Epithelial cell of prostate (primary cell): ENCODE data around the gene IL17RC.
A peak's percentile ranks its signal among the peaks of the same experiment; 100 is the strongest.

Experiments used
- DNase-seq: peaks from one replicate; pipeline ENCODE4 v3.0.0-alpha.2; 2011; ENCODE audit warnings: low read depth, low spot score
- H3K27ac ChIP-seq: fragments of 450-650 bp; 2 replicates; pipeline ENCODE4 v1.5.1; 2017; ENCODE audit warnings: mild to moderate bottlenecking

The IL17RC gene

GRCh38 chr3:9942934-9943690 lies 26.2 kb downstream of the IL17RC start:
- no peak overlapping the region for H3K27ac ChIP-seq
- no peak for DNase-seq

GRCh38 chr3:9944271-9944670 lies 27.4 kb downstream of the IL17RC start:
- no peak for DNase-seq
- H3K27ac ChIP-seq, result no peak overlapping the region

- no peak for DNase-seq
- no peak overlapping the region for H3K27ac ChIP-seq
Observed at GRCh38 chr3:9945358-9945757, 28.5 kb downstream of the IL17RC start.

- no peak overlapping the region for H3K27ac ChIP-seq
- peak; percentile 26 for DNase-seq
Observed at GRCh38 chr3:9946112-9947024, 29.5 kb downstream of the IL17RC start.

- no peak overlapping the region for H3K27ac ChIP-seq
- no peak for DNase-seq
Observed at GRCh38 chr3:9947025-9947995, 30.4 kb downstream of the IL17RC start.

GRCh38 chr3:9948586-9948985 lies 31.7 kb downstream of the IL17RC start:
- no peak overlapping the region for H3K27ac ChIP-seq
- no peak for DNase-seq

GRCh38 chr3:9949115-9949514 lies 32.2 kb downstream of the IL17RC start:
- DNase-seq, result no peak

GRCh38 chr3:9949626-9950025 lies 32.7 kb downstream of the IL17RC start:
- no peak for DNase-seq

More at GRCh38 chr3:9949115-9949514, 32.2 kb downstream of the IL17RC start:
- H3K27ac ChIP-seq, result no peak overlapping the region

GRCh38 chr3:9951126-9951525 lies 34.2 kb downstream of the IL17RC start:
- no peak for DNase-seq
- H3K27ac ChIP-seq, result no peak overlapping the region

More at GRCh38 chr3:9949626-9950025, 32.7 kb downstream of the IL17RC start:
- H3K27ac ChIP-seq, result no peak overlapping the region

- no peak for DNase-seq
- no peak overlapping the region for H3K27ac ChIP-seq
Observed at GRCh38 chr3:9951598-9951961, 34.7 kb downstream of the IL17RC start.

- no peak for DNase-seq
Observed at GRCh38 chr3:9951962-9952805, 35.3 kb downstream of the IL17RC start, which contains the start of gene PRRT3. PRRT3 (minus strand) TSS chr3:9952408; CDS start chr3:9950115, 2,293 bp downstream.

GRCh38 chr3:9955067-9955502 lies 38.2 kb downstream of the IL17RC start:
- no peak overlapping the region for H3K27ac ChIP-seq
- DNase-seq, result no peak

More at GRCh38 chr3:9951962-9952805, 35.3 kb downstream of the IL17RC start, which contains the start of gene PRRT3:
- H3K27ac ChIP-seq, result no peak within 1 kb of the TSS

- H3K27ac ChIP-seq, result no peak overlapping the region
- no peak for DNase-seq
Observed at GRCh38 chr3:9955611-9956352, 38.9 kb downstream of the IL17RC start.

GRCh38 chr3:9957214-9957613 lies 40.3 kb downstream of the IL17RC start:
- no peak overlapping the region for H3K27ac ChIP-seq
- DNase-seq, result no peak

- DNase-seq, result no peak
- H3K27ac ChIP-seq, result no peak overlapping the region
Observed at GRCh38 chr3:9965200-9965875, 48.4 kb downstream of the IL17RC start.

- H3K27ac ChIP-seq, result no peak overlapping the region
- DNase-seq, result no peak
Observed at GRCh38 chr3:9966841-9967240, 49.9 kb downstream of the IL17RC start.

GRCh38 chr3:9969632-9970019 lies 52.7 kb downstream of the IL17RC start:
- DNase-seq, result no peak
- peak overlapping the region; percentile 57 for H3K27ac ChIP-seq
